ENCODE results near the gene STX4.

DNA sequence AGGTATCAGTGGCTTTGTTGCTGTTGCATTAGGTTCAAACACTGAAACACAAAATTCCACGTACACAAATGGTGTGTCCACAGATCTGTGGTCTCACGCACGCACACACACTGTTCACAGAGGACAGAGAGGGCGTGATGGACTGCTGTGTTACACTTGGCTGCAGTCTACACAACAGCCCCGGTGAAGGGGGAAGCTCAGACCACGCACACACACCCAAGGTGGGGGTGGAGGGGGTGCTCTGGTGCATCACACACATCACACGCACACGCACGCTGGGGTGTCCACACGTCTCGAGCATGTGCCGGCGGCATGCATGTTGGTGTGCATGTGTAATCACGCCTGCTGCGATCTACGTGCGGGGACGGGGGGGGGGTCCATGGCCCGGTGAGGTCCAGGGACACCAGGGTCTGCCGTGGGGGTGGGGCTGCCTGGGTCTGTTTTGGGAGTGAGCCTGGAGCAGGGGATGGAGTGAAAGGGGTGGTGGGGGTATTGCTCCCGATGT lies 41.0 kb upstream of the STX4 start:
- TF ChIP-seq, protein P1, sequence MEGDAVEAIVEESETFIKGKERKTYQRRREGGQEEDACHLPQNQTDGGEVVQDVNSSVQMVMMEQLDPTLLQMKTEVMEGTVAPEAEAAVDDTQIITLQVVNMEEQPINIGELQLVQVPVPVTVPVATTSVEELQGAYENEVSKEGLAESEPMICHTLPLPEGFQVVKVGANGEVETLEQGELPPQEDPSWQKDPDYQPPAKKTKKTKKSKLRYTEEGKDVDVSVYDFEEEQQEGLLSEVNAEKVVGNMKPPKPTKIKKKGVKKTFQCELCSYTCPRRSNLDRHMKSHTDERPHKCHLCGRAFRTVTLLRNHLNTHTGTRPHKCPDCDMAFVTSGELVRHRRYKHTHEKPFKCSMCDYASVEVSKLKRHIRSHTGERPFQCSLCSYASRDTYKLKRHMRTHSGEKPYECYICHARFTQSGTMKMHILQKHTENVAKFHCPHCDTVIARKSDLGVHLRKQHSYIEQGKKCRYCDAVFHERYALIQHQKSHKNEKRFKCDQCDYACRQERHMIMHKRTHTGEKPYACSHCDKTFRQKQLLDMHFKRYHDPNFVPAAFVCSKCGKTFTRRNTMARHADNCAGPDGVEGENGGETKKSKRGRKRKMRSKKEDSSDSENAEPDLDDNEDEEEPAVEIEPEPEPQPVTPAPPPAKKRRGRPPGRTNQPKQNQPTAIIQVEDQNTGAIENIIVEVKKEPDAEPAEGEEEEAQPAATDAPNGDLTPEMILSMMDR (IDR thresholded peaks at IDR 0.05) = no peak
- TF ChIP-seq POLR2A (IDR thresholded peaks at IDR 0.05) = no peak
